UCSD-AML1 (cell line): ENCODE data around the gene TFB1M.

Source experiments
- DNase-seq: peaks from one replicate; lab custom pipeline; 2025; ENCODE audit not compliant: unreplicated experiment; lab: John Stamatoyannopoulos, UW

The TFB1M gene

DNA sequence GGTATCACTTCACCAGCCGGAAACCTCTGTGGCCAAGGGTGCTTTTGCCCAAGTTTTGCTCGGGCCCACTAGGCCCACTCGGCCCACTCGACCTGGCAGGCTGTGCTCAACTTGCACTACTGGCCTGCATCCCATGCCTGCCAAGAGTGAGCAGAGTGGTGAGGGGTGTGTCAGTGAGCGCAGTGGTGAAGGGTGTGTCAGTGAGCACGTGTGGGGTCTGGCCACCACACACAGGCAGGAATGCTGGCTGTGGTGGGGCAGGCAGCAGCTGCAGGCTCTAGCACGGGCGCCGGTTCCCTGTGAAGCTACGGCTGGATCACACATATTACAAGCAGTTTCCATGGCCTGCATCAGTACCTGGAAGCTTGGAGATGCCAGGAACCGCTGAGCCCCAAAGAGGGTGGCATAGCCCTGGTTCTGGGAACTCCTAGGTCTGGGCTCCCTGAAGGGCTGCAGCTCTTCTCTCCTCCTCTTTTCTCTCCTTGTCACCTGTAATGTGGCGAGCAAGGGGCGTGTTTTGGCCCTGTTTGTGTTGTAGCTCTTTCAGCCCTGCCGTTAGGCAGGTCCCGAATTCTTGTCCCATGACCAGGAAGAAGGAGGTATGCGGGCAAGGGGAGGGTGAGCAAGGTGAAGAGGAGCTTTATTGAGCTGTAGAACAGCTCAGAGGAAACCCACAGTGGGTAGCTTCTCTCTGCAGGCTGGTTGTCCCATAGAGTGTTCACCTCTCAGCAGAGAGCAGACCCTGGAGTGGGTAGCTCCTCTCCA lies 101.5 kb downstream of the TFB1M start:
- DNase-seq: no peak

GRCh38 chr6:155212106-155212505 lies 102.2 kb downstream of the TFB1M start:
- no peak for DNase-seq

DNA sequence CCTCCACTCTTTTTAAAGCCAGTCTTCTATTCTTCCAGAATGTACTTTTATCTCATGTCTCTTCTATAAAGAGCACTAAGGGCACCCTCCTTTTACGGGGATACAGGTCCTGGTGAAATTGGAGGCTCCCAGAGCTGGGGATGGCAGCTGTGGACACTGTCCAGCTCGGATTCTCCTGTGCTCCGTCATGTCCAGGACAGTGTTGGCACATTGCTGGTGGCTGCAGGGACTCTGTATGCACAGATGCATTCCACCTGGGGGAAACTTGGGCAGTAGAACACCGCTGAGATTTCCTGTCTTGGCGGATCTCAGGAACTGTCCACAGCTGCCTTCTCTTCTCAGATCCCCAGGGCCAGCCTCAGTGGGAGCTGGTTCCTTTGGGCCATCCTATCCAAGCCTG lies 107.1 kb downstream of the TFB1M start:
- DNase-seq: no peak
